ENCODE measurements around the gene HSFX3. TPM values are rescaled to one million over a fixed set of nuclear protein-coding genes. Genes with fewer than 3 reads are reported as not detected.
"Not testable (repeated sequence)": the region's sequence is repeated elsewhere in the genome, so short reads cannot be mapped to it uniquely, and the experiment has no call there.

Gene HSFX3
- total RNA-seq, 1 donor from 2014 or later, result not detected

DNA sequence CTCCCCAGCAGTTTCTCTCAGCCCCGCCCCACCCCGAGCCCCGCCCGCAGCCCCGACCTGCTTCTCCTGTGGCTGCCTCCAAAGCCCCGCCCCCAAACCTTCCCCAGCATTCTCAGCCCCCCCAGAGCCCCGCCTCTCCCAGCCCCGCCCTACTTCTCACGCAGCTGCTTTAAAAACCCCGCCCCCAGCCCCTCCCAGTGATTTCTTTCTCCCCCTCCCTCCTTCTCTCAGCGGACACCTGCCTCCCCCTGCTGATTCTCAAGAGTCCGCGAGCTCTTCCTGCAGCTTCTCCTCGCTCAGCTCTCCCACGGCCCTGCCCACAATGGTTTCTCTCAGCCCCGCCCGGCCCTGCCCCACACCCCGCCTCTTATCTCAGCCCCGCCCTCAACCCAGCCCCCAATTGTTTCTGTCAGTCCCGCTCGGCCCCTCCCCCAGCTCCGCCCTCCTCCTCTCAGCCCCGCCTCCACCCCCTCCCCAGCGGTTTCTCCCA is 9.5 kb downstream of the HSFX3 start:
- Mint-ChIP-seq H3K4me3 (peak overlapping the region; percentile 88), H3K27me3 (ENCODE audit: insufficient read depth) (no peaks in the 10 kb centered on the region), H3K27ac (peak overlapping the region; percentile 99), H3K9me3 (no peaks in the 10 kb centered on the region), H3K4me1 (ENCODE audit: low read depth) (peaks cover 11% of the 10 kb centered on the region), H3K36me3 (ENCODE audit: low read depth) (peaks cover 6% of the 10 kb centered on the region)
- intact Hi-C loops (cut with micrococcal nuclease), result no loop called here
- peak; percentile 68 for DNase-seq (ENCODE audit: low spot score)

- Mint-ChIP-seq H3K36me3 (ENCODE audit: low read depth) (peaks cover 9% of the 10 kb centered on the region), H3K27ac (peak overlapping the region; percentile 91), H3K9me3 (no peaks in the 10 kb centered on the region), H3K27me3 (ENCODE audit: insufficient read depth) (no peaks in the 10 kb centered on the region), H3K4me1 (ENCODE audit: low read depth) (peaks cover 7% of the 10 kb centered on the region), H3K4me3 (peak overlapping the region; percentile 92)
- DNase-seq (ENCODE audit: low spot score), result peak; percentile 82
- intact Hi-C loops (cut with micrococcal nuclease), result loop anchor here (2.0 kb wide), 1 partner anchor 35 kb away; the partner anchor contains the start of gene IDS
Measured at GRCh38 chrX:149539283-149540130, 10.2 kb downstream of the HSFX3 start.

DNA sequence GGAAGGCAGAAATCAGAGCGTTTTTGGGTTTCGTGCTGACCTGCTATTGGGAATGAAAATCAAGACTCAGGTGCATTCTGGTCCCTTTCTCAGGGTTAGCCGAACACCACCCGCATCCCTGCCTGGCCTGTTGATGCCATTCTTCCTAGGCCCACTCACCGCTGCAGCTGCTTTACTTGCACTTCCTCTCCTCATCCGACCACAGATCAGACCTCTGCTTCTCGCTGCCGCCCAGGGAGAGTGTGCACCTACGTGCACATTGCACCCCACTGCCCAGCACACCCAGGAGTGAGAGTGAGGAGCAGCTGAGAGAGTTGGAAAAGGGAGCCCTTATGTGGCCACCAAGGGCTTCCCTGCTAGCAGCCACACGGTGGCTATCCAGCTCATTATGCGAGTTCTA is 12.2 kb downstream of the HSFX3 start:
- H3K4me3 Mint-ChIP-seq; DNase-seq (ENCODE audit: low spot score); H3K9me3 Mint-ChIP-seq; H3K27ac Mint-ChIP-seq; intact Hi-C loops (cut with micrococcal nuclease); H3K4me1 Mint-ChIP-seq (ENCODE audit: low read depth); H3K27me3 Mint-ChIP-seq (ENCODE audit: insufficient read depth): not testable (repeated sequence)
- peaks cover 11% of the 10 kb centered on the region for H3K36me3 Mint-ChIP-seq (ENCODE audit: low read depth)

GRCh38 chrX:149534926-149535602 is 14.7 kb downstream of the HSFX3 start:
- H3K9me3 Mint-ChIP-seq; DNase-seq (ENCODE audit: low spot score); H3K27me3 Mint-ChIP-seq (ENCODE audit: insufficient read depth); H3K4me3 Mint-ChIP-seq; intact Hi-C loops (cut with micrococcal nuclease); H3K27ac Mint-ChIP-seq: not testable (repeated sequence)
- Mint-ChIP-seq H3K4me1 (ENCODE audit: low read depth) (peaks cover 13% of the 10 kb centered on the region), H3K36me3 (ENCODE audit: low read depth) (peaks cover 19% of the 10 kb centered on the region)

DNA sequence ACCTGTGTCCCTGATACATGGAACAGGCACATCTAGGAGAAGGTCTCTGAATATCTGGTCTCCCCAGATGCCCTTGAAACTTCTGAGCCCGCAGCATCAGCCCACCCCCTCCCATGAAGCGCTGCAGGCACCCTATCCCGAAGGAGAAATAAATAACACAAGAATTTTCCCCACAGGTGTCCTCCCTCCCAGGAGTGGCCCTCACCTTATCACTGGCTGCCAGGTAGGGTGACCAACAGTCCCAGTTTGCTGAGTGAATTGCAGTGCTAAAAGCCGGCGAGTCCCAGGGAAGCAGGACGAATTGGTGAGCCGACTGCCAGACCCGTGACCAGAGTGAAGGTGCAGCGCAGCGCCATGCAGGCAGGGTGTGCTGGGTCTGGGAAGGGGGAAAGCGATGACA is 15.7 kb downstream of the HSFX3 start:
- H3K4me3 Mint-ChIP-seq; intact Hi-C loops (cut with micrococcal nuclease); DNase-seq (ENCODE audit: low spot score); H3K4me1 Mint-ChIP-seq (ENCODE audit: low read depth); H3K9me3 Mint-ChIP-seq; H3K27me3 Mint-ChIP-seq (ENCODE audit: insufficient read depth); H3K27ac Mint-ChIP-seq: not testable (repeated sequence)
- peaks cover 27% of the 10 kb centered on the region for H3K36me3 Mint-ChIP-seq (ENCODE audit: low read depth)

- H3K27me3 Mint-ChIP-seq (ENCODE audit: insufficient read depth); intact Hi-C loops (cut with micrococcal nuclease): not testable (repeated sequence)
Measured at GRCh38 chrX:149532868-149533267, 16.9 kb downstream of the HSFX3 start.

DNA sequence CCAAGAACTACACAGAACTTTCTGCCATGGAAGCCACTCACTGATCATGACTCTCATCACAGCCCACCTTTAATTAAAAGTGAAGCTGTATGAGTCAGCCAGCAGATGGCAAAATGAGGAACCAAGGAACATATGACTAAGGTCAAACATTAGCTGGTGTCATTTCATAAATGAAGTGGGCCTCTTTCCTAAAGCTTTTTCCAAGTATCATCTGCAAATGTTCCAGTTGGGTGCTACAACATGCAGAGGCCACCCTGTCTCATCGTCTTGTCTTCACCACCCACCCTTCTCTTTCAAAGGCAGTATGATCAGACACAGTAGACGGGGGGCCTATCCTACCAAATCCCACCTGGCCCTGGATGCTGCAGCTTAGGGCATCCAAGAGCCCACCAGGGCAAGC is 18.1 kb downstream of the HSFX3 start:
- Mint-ChIP-seq H3K4me3 (no peak overlapping the region), H3K27me3 (ENCODE audit: insufficient read depth) (no peaks in the 10 kb centered on the region), H3K4me1 (ENCODE audit: low read depth) (peaks cover 15% of the 10 kb centered on the region), H3K27ac (peak overlapping the region; percentile 34), H3K9me3 (no peaks in the 10 kb centered on the region), H3K36me3 (ENCODE audit: low read depth) (peaks cover 29% of the 10 kb centered on the region)
- intact Hi-C loops (cut with micrococcal nuclease), result no loop called here
- DNase-seq (ENCODE audit: low spot score), result no peak

More at GRCh38 chrX:149532868-149533267, 16.9 kb downstream of the HSFX3 start:
- DNase-seq (ENCODE audit: low spot score); H3K4me3 Mint-ChIP-seq; H3K27ac Mint-ChIP-seq; H3K9me3 Mint-ChIP-seq: not testable (repeated sequence)
- Mint-ChIP-seq H3K36me3 (ENCODE audit: low read depth) (peaks cover 27% of the 10 kb centered on the region), H3K4me1 (ENCODE audit: low read depth) (peaks cover 11% of the 10 kb centered on the region)

- intact Hi-C loops (cut with micrococcal nuclease), result no loop called here
- DNase-seq (ENCODE audit: low spot score), result no peak
- peaks cover 21% of the 10 kb centered on the region for H3K36me3 Mint-ChIP-seq (ENCODE audit: low read depth)
- H3K4me3 Mint-ChIP-seq, result no peak overlapping the region
- peak overlapping the region; percentile 29 for H3K27ac Mint-ChIP-seq
- H3K27me3 Mint-ChIP-seq (ENCODE audit: insufficient read depth), result no peaks in the 10 kb centered on the region
- no peaks in the 10 kb centered on the region for H3K9me3 Mint-ChIP-seq
- H3K4me1 Mint-ChIP-seq (ENCODE audit: low read depth), result peaks cover 15% of the 10 kb centered on the region
Measured at GRCh38 chrX:149528381-149528780, 21.3 kb downstream of the HSFX3 start.

- H3K4me3 Mint-ChIP-seq, result no peak overlapping the region
- DNase-seq (ENCODE audit: low spot score), result no peak
- H3K27ac Mint-ChIP-seq, result peak overlapping the region; percentile 74
- H3K27me3 Mint-ChIP-seq (ENCODE audit: insufficient read depth), result no peaks in the 10 kb centered on the region
- no peaks in the 10 kb centered on the region for H3K9me3 Mint-ChIP-seq
- intact Hi-C loops (cut with micrococcal nuclease), result loop anchor here (1.0 to 2.0 kb wide), 3 partner anchors 15 to 103 kb away; partner anchors contain the start of genes IDS and TMEM185A
- peaks cover 19% of the 10 kb centered on the region for H3K4me1 Mint-ChIP-seq (ENCODE audit: low read depth)
- peaks cover 21% of the 10 kb centered on the region for H3K36me3 Mint-ChIP-seq (ENCODE audit: low read depth)
Measured at GRCh38 chrX:149527705-149528104, 22.0 kb downstream of the HSFX3 start.

GRCh38 chrX:149526318-149527033 is 23.2 kb downstream of the HSFX3 start:
- H3K36me3 Mint-ChIP-seq (ENCODE audit: low read depth), result peaks cover 14% of the 10 kb centered on the region
- intact Hi-C loops (cut with micrococcal nuclease), result loop anchor here (1.0 to 2.0 kb wide), 3 partner anchors 14 to 104 kb away; partner anchors contain the start of genes IDS and TMEM185A
- H3K4me3 Mint-ChIP-seq; DNase-seq (ENCODE audit: low spot score); H3K27me3 Mint-ChIP-seq (ENCODE audit: insufficient read depth); H3K9me3 Mint-ChIP-seq: not testable (repeated sequence)
- H3K4me1 Mint-ChIP-seq (ENCODE audit: low read depth), result peaks cover 23% of the 10 kb centered on the region
- H3K27ac Mint-ChIP-seq, result peak overlapping the region; percentile 89

DNA sequence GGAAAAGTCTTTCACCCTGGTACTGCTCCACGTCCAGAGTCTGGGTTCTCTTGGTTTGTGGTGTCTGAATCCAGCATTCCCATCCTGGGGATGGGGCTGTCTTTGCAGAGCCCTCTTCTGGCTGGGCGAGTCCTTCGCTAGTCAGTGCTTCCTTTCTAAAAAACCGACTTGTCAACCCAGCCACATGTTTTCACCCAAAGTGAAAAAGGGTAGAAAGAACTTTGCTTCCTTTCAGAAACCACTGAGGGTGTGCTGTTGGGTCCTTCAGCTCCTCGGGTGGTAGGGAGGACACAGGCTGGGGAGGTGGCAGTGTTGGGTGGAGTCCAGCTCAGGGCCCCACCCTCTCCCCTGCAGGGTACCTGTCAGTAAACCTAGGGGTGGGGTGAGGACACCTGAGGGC is 23.8 kb downstream of the HSFX3 start:
- not testable (repeated sequence) for H3K4me3 Mint-ChIP-seq; H3K9me3 Mint-ChIP-seq; DNase-seq (ENCODE audit: low spot score); H3K27me3 Mint-ChIP-seq (ENCODE audit: insufficient read depth)
- Mint-ChIP-seq H3K36me3 (ENCODE audit: low read depth) (peaks cover 10% of the 10 kb centered on the region), H3K4me1 (ENCODE audit: low read depth) (peaks cover 29% of the 10 kb centered on the region), H3K27ac (peak overlapping the region; percentile 89)
- intact Hi-C loops (cut with micrococcal nuclease), result loop anchor here (2.0 kb wide), 2 partner anchors 13 to 105 kb away; partner anchors contain the start of gene TMEM185A

DNA sequence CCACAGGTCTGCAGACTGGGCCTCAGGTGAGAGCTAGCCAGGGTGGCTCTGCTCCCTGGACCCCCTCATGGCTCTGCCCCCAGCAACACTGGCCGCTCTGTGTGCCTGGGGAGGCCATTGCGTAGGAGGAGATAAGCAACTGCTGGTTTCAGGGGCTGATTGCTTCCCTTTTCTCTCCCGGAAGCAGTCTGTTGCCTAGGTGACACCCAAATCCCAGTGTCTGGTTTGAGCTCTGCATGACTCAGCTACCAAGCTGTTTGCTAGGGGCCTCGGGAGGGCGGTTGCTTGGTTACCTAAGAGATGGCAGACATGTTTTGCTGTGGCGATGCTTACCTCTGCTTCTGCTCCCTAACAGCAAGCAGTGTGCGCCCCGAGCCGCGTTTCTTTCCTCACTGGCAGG is 24.3 kb downstream of the HSFX3 start:
- H3K4me1 Mint-ChIP-seq (ENCODE audit: low read depth), result peaks cover 34% of the 10 kb centered on the region
- H3K4me3 Mint-ChIP-seq; intact Hi-C loops (cut with micrococcal nuclease); H3K27me3 Mint-ChIP-seq (ENCODE audit: insufficient read depth); H3K36me3 Mint-ChIP-seq (ENCODE audit: low read depth); H3K9me3 Mint-ChIP-seq: not testable (repeated sequence)
- peak; percentile 62 for DNase-seq (ENCODE audit: low spot score)
- H3K27ac Mint-ChIP-seq, result peak overlapping the region; percentile 89

All from activated T-helper 1 cell treated with anti-CD3 and anti-CD28 coated beads, Interleukin-12 subunit alpha, Interleukin-12 subunit beta, Interleukin-2, Interleukin-4 antibody, amounts not matched to agents 30 ng/mL and 10 ng/mL and 1 ng/mL, durations not matched to agents 14 hours and 24 hours and 36 hours (primary cell).